K562 (cell line): ENCODE data around the gene PRSS22. TPM values are rescaled to one million over a fixed set of nuclear protein-coding genes. Genes with fewer than 3 reads are reported as not detected.

Experiments used
- ATAC-seq: fragments of 200-7000 bp; cut with Tn5 transposase; 3 replicates; pipeline ENCODE4 v1.9.1; 2020; ENCODE audit warnings: moderate library complexity
- BruUV-seq: library from RNA; stranded (reverse); fragments of 400-500 nt; replicated peaks from 2 replicates; lab custom pipeline; 2021; lab: Mats Ljungman, UMichigan
- CTCF ChIA-PET: fragments of 300-600 bp; formaldehyde crosslinking; extraction: SDS; loops from one replicate; lab custom pipeline; 2021; ENCODE audit warnings: low intra/inter-chr PET ratio; lab: Yijun Ruan, JAX
- POLR2A ChIA-PET: fragments of 300-600, 350-650 bp; sonication (Branson Sonifier 250); formaldehyde crosslinking; extraction: SDS; loops from one replicate; lab custom pipeline; 2021; ENCODE audit warnings: antibody characterized with exemption, inconsistent platforms; lab: Yijun Ruan, JAX
- DNase-seq, 4 experiments: peaks; one replicate each; pipeline versions ENCODE4 v3.0.0 to v3.0.0-alpha.2; 2011 to 2018; ENCODE audit warnings: low spot score in 3 of 4, mixed read lengths in 3 of 4; ENCODE audit errors: extremely low read depth in 1 of 4
- FAIRE-seq: peaks from 2 replicates; lab custom pipeline; 2011; peaks lifted over from hg19 to GRCh38; lab: Jason Lieb, UNC
- H2AFZ ChIP-seq: 2 replicates; pipeline ENCODE4 v1.6.0; 2011; ENCODE audit warnings: low read depth, low read length, control low read depth, inconsistent platforms
- H3K27ac ChIP-seq: fragments of 200-600 bp; 3 replicates; pipeline ENCODE4 v1.8.0; 2011; ENCODE audit warnings: low read depth, mild to moderate bottlenecking, control low read depth, inconsistent platforms, low read length, moderate library complexity, mixed read lengths; ENCODE audit errors: extremely low read depth
- H3K27me3 ChIP-seq, 2 experiments: fragments of 300-600 bp in 1 of 2; 2 replicates in 1 of 2; 3 replicates in 1 of 2; pipeline versions ENCODE4 v1.6.0 to v1.8.0; 2011; ENCODE audit warnings: inconsistent platforms in 2 of 2, low read length in 2 of 2, mild to moderate bottlenecking in 1 of 2, mixed read lengths in 1 of 2, moderate library complexity in 1 of 2; ENCODE audit not compliant: control insufficient read depth in 2 of 2, insufficient read depth in 2 of 2
- H3K36me3 ChIP-seq: fragments of 300-600 bp; 3 replicates; pipeline ENCODE4 v1.8.0; 2011; ENCODE audit warnings: mild to moderate bottlenecking, low read length, inconsistent platforms; ENCODE audit not compliant: control insufficient read depth, insufficient read depth
- H3K4me1 ChIP-seq, 2 experiments: fragments of 200-600 bp in 1 of 2; replicated peaks in 1 of 2; 2 replicates in 1 of 2; 3 replicates in 1 of 2; pipeline versions ENCODE4 v1.5.1 to v1.8.0; 2011; ENCODE audit warnings: inconsistent platforms in 2 of 2, low read length in 2 of 2, mild to moderate bottlenecking in 1 of 2, mixed read lengths in 1 of 2, moderate library complexity in 1 of 2; ENCODE audit not compliant: control insufficient read depth in 2 of 2, insufficient read depth in 2 of 2
- H3K4me2 ChIP-seq: 2 replicates; pipeline ENCODE4 v1.6.1; 2011; ENCODE audit warnings: low read length, control low read depth, inconsistent platforms, mixed read lengths; ENCODE audit not compliant: insufficient read depth
- H3K4me3 ChIP-seq: fragments of 200-600 bp; sonication (generic), shearing (Covaris generic); 2 replicates; pipeline ENCODE4 v1.5.1; 2016; ENCODE audit warnings: control low read depth, inconsistent platforms
- H3K79me2 ChIP-seq: fragments of 200-600 bp; 3 replicates; pipeline ENCODE4 v1.8.0; 2011; ENCODE audit warnings: low read length, inconsistent platforms; ENCODE audit not compliant: control insufficient read depth, insufficient read depth
- H3K9ac ChIP-seq, 2 experiments: 2 replicates each; pipeline versions ENCODE4 v1.6.0 to v1.6.1; 2011; ENCODE audit warnings: low read depth in 2 of 2, low read length in 2 of 2, control low read depth in 1 of 2, inconsistent platforms in 1 of 2, mild to moderate bottlenecking in 1 of 2, mixed read lengths in 1 of 2; ENCODE audit not compliant: insufficient read depth in 1 of 2
- H3K9me1 ChIP-seq: one replicate; pipeline ENCODE4 v1.6.0; 2011; ENCODE audit warnings: inconsistent platforms, mild to moderate bottlenecking, low read length, moderate library complexity; ENCODE audit not compliant: control insufficient read depth, insufficient read depth
- H3K9me3 ChIP-seq: replicated peaks from 2 replicates; pipeline ENCODE4 v1.5.1; 2011; ENCODE audit warnings: low read depth, low read length, inconsistent platforms; ENCODE audit not compliant: control insufficient read depth, insufficient read depth
- H4K20me1 ChIP-seq: replicated peaks from 2 replicates; pipeline ENCODE4 v1.6.1; 2011; ENCODE audit warnings: low read length, inconsistent platforms, mixed read lengths; ENCODE audit not compliant: control insufficient read depth, insufficient read depth
- ARID3B ChIP-seq: fragments of 250-450 bp; sonication (Bioruptor Pico); IDR thresholded peaks from 2 replicates; pipeline ENCODE4 v1.4.0; 2020; ENCODE audit warnings: borderline replicate concordance
- GATA2 ChIP-seq: sonication (generic); formaldehyde crosslinking; IDR thresholded peaks from 2 replicates; pipeline ENCODE4 v1.4.0; 2020; ENCODE audit warnings: mild to moderate bottlenecking, missing genetic modification reagents
- MECOM ChIP-seq: fragments of 250-450 bp; sonication (Bioruptor Pico); IDR thresholded peaks from 2 replicates; pipeline ENCODE4 v1.8.0; 2022; ENCODE audit warnings: inconsistent platforms
- THAP12 ChIP-seq: fragments of 250-450 bp; sonication (Bioruptor Pico); IDR thresholded peaks from 2 replicates; pipeline ENCODE4 v1.9.0; 2021; ENCODE audit warnings: mild to moderate bottlenecking, inconsistent platforms
- ZNF184 ChIP-seq: sonication (generic); formaldehyde crosslinking; IDR thresholded peaks from 2 replicates; pipeline ENCODE4 v1.5.0; 2020; ENCODE audit warnings: missing genetic modification reagents
- WGBS: fragments of 100-300 bp; shearing (Covaris generic); methylation state at CpG from one replicate; pipeline ENCODE4 v1.1.6; 2016; ENCODE audit warnings: low coverage, mixed read lengths; ENCODE audit not compliant: insufficient coverage; ENCODE audit errors: missing lambda C conversion rate; 5-methylcytosine and 5-hydroxymethylcytosine counted together
- in situ Hi-C: fragments of 300-500 bp; cut with MboI; formaldehyde crosslinking; loops from 4 replicates; pipeline ENCODE4 v1.15.0; 2018; ENCODE audit warnings: inconsistent platforms, mixed read lengths
- intact Hi-C: fragments of 100-400 bp; cut with micrococcal nuclease; formaldehyde crosslinking; loops from 2 replicates; pipeline ENCODE4 v1.14.2; 2022
- polyA plus RNA-seq, 8 experiments: library from polyadenylated mRNA; depleted of rRNA in 4 of 8; stranded (reverse) in 5 of 8; unstranded in 3 of 8; fragments of >200 nt; fragmentation: Nextera tagmentation in 2 of 8; fragmentation: Illumina TruSeq in 1 of 8; extraction: Ambion mirVana in 2 of 8; extraction: Trizol in 1 of 8; gene quantifications; 2 replicates each; pipeline versions ENCODE4 v1.2.1 to v1.2.3, GENCODE V29; 2011 to 2014; ENCODE audit warnings: inconsistent platforms in 1 of 8, missing spikeins in 1 of 8
- total RNA-seq, 7 experiments: library from RNA; depleted of rRNA in 6 of 7; stranded (reverse); fragments of >200 nt in 6 of 7; fragmentation: Illumina TruSeq in 2 of 7; extraction: Trizol in 2 of 7; gene quantifications; 2 replicates each; pipeline versions ENCODE4 v1.2.1 to v1.2.3, GENCODE V29; 2011 to 2021; ENCODE audit warnings: low replicate concordance in 1 of 7

The PRSS22 gene
- total and polyA plus RNA-seq, 9 of the 15 experiments (the other 6 are each of a cell fraction or from before 2014, with no cell fraction given): 0.13 to 0.42 TPM; not detected in 7

GRCh38 chr16:2811703-2812471 lies 46.1 kb downstream of the PRSS22 start (continued):
- no peak for TF ChIP-seq THAP12

- TF ChIP-seq ZNF184 (CRISPR knock-in tag) (no peak), GATA2 (CRISPR knock-in tag) (no peak), ARID3B (CRISPR knock-in tag) (no peak), MECOM (no peak)
- ATAC-seq (no peak), DNase-seq (no peak), FAIRE-seq (no peak)
- intact Hi-C loops (no loop called here), in situ Hi-C loops (no loop called here)
- WGBS: 31% methylated on average over 6 of the region's 6 CpGs
- Histone ChIP-seq H3K79me2 (no peaks in the 10 kb centered on the region), H3K9ac (no peak overlapping the region), H3K27me3 (peaks cover 4 to 35% of the 10 kb centered on the region in 2 experiments; a peak in 3 of 5 replicates), H3K4me1 (peaks cover 9 to 21% of the 10 kb centered on the region in 2 experiments; a peak in 4 of 5 replicates), H3K36me3 (no peaks in the 10 kb centered on the region), H3K27ac (no peak overlapping the region), H3K4me2 (no peak overlapping the region), H3K9me3 (no peaks in the 10 kb centered on the region), H4K20me1 (no peaks in the 10 kb centered on the region), H3K9me1 (no peaks in the 10 kb centered on the region), H3K4me3 (no peak overlapping the region), H2AFZ (no peak overlapping the region)
- BruUV-seq: no TSS peak
- ChIA-PET CTCF (no interaction called here), POLR2A (interaction anchor here (0.5 to 1.9 kb wide), 5 partner anchors 10 to 173 kb away, joined by 3 to 7 read pairs (median 4); no protein-coding TSS in a partner anchor)
Measured at GRCh38 chr16:2810651-2811050, 47.3 kb downstream of the PRSS22 start.
